NB4 (cell line): ENCODE data around the gene MDFI.

Experiments used
- DNase-seq: peaks from one replicate; pipeline ENCODE4 v3.0.0; 2010; ENCODE audit warnings: low read depth
- H3K4me3 ChIP-seq: one replicate; pipeline ENCODE4 v1.5.1; 2011; ENCODE audit warnings: mild to moderate bottlenecking, low read depth, low read length, moderate library complexity
- MYC ChIP-seq: IDR thresholded peaks from 2 replicates; pipeline ENCODE4 v1.6.1; 2011; ENCODE audit warnings: low read depth, low read length
- POLR2A ChIP-seq: IDR thresholded peaks from 2 replicates; pipeline ENCODE4 v1.6.1; 2011; ENCODE audit warnings: mild to moderate bottlenecking; ENCODE audit not compliant: insufficient read length; ENCODE audit errors: extremely low read depth
- TF ChIP-seq, protein P1 (sequence below): IDR thresholded peaks from one replicate; pipeline ENCODE4 v1.5.1; 2012; ENCODE audit warnings: low read depth, low read length
- TF ChIP-seq, protein P2 (sequence below): IDR thresholded peaks from 2 replicates; pipeline ENCODE4 v1.6.1; 2011; ENCODE audit warnings: low read depth, low read length

Gene MDFI

DNA sequence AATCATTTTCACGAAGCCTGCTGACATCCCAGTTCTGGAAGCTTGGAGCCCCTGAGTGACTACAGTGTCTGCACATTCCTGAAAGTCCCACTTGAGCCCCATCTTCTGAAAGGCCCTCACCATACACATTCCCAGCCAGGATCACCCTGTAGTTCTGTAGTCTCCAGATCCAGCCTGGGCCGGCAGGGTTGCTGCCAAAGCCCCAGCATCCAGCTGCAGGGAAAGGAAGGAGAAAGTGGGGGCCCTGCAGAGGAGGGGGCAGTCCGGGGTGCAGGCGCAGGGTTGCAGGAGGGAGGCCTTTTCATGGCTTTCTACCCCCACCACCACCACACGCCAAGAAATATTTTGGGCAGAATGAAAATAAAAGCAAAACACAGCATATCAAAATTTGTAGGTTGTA, 26.0 kb downstream of the MDFI start:
- DNase-seq, result no peak
- TF ChIP-seq, protein P1, sequence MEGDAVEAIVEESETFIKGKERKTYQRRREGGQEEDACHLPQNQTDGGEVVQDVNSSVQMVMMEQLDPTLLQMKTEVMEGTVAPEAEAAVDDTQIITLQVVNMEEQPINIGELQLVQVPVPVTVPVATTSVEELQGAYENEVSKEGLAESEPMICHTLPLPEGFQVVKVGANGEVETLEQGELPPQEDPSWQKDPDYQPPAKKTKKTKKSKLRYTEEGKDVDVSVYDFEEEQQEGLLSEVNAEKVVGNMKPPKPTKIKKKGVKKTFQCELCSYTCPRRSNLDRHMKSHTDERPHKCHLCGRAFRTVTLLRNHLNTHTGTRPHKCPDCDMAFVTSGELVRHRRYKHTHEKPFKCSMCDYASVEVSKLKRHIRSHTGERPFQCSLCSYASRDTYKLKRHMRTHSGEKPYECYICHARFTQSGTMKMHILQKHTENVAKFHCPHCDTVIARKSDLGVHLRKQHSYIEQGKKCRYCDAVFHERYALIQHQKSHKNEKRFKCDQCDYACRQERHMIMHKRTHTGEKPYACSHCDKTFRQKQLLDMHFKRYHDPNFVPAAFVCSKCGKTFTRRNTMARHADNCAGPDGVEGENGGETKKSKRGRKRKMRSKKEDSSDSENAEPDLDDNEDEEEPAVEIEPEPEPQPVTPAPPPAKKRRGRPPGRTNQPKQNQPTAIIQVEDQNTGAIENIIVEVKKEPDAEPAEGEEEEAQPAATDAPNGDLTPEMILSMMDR, result no peak
- TF ChIP-seq MYC (no peak), POLR2A (no peak)
- TF ChIP-seq, protein P2, sequence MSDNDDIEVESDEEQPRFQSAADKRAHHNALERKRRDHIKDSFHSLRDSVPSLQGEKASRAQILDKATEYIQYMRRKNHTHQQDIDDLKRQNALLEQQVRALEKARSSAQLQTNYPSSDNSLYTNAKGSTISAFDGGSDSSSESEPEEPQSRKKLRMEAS, result no peak
- no peak overlapping the region for H3K4me3 ChIP-seq

DNA sequence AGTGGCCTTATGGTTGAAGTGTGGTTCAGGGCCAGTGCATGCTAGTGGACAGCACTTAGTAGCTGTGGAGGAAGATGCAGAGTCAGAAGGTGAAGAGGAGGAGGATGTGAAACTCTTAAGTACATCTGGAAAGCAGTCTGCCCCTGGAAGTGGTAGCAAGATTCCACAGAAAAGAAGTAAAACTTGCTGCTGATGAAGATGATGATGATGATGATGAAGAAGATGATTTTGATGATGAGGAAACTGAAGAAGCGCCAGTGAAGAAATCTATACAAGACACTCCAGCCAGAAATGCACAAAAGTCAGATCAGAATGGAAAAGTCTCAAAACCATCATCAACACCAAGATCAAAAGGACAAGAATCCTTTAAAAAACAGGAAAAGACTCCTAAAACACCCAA, 28.9 kb downstream of the MDFI start:
- no peak overlapping the region for H3K4me3 ChIP-seq
- no peak for DNase-seq

DNA sequence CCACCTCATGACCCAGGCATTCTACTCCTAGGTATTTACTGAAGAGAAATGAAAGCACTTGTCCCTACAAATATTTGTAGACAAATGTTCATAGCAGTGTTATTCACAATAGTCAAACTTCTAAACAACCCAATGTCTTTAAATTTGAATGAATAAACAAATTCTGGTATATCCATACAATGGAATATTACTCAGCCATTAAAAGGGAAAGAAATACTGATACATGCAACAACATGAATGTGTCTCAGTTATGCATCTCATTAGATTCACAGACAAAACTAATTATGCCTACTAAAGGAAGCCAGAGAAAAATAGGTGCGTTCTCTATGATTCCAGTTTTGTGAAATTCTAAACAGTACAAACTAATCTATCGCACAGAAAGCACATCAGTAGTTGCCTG, 30.7 kb downstream of the MDFI start:
- TF ChIP-seq, protein P1, result no peak
- TF ChIP-seq, protein P2, result no peak
- TF ChIP-seq POLR2A (no peak), MYC (no peak)
- no peak overlapping the region for H3K4me3 ChIP-seq
- DNase-seq, result no peak

More for the DNA sequence above, 28.9 kb downstream of the MDFI start:
- no peak for TF ChIP-seq MYC
- no peak for TF ChIP-seq POLR2A
- TF ChIP-seq, protein P2, result no peak
- TF ChIP-seq, protein P1, result no peak

DNA sequence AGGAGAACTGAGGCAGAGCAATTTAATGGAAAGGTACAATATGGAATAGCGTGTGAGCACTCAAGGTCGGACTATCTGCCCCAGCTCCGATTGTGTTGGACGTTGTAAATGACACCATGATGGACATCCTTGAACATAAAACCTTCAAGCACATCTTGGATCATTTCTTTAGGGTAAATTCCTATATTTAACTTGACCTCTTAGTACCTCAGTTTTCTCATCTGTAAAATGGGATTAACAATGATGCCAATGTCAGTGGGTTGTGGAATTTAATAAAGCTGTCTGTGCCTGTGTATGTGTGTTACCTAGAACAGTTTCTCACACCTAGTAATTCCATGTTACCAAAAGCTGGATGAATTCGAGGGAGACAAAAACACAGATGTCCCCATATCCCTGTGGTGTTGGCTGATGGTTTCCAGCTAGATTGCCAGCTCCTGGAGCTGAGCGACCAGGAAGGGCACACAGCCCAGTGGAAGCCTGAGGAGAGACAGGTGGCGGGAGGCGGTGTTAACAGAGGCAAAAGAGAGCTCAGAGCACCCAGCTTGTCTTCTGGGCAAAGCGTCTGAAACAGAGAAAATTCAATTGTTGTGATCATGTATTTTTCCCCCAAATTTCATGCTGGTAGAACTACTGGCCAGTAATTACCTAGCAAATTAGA, 32.6 kb downstream of the MDFI start:
- no peak for DNase-seq
- TF ChIP-seq, protein P2, result no peak
- no peak for TF ChIP-seq MYC
- no peak for TF ChIP-seq POLR2A
- no peak overlapping the region for H3K4me3 ChIP-seq

DNA sequence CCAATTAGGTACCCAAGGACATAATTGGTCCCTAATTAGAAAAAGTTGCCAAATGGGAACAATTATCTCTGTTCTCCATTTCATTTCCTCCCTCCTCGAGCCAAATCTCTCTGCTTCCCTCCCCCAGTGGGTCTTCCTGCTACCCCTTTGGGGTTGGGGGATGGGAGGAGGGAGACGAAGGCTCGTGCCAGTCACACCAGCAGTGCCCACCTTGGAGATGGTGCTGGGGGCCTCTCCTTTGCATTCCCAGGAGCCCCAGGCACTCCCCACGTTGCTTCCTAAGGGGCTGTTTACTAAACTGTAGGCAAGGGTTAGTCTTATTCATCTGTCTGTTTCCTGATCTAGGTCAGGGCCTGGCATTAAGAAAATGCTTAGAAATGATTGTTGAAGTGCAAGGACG, 33.1 kb downstream of the MDFI start:
- no peak overlapping the region for H3K4me3 ChIP-seq

DNA sequence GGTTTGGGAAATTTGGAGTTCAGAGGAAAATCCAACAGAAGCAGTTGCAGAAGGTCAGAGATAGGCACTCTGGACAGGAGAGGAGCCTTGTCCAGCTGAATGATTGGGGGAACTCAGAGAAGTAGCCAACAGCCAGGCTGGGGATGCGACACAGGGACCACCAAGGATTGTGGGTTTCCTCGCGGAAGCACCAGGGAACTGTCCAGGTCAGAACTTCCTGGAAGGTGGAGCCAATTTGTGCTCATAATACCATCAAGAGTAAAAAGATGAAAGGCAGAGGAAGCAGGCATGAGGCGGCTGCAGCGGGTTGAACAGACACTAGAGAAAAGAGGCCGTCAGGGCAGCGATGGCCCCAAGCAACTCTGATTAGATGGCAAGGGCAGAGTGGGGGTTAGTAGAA, 33.7 kb downstream of the MDFI start:
- no peak for DNase-seq
- TF ChIP-seq MYC (no peak), POLR2A (no peak)
- TF ChIP-seq, protein P2, result no peak
- TF ChIP-seq, protein P1, result no peak

More for the DNA sequence above, 33.1 kb downstream of the MDFI start:
- TF ChIP-seq POLR2A, result no peak
- TF ChIP-seq MYC, result no peak
- TF ChIP-seq, protein P2, result no peak
- TF ChIP-seq, protein P1, result no peak
- no peak for DNase-seq

More for the DNA sequence above, 33.7 kb downstream of the MDFI start:
- no peak overlapping the region for H3K4me3 ChIP-seq
